IPS-20b (cell line): ENCODE results near the gene PHACTR2.

Experiments used
- H3K27ac ChIP-seq: one replicate; pipeline ENCODE4 v1.5.1; 2013; ENCODE audit warnings: low read length
- H3K27me3 ChIP-seq: 2 replicates; pipeline ENCODE4 v1.6.1; 2013; ENCODE audit warnings: mild to moderate bottlenecking, low read length, inconsistent platforms; ENCODE audit not compliant: insufficient read depth
- H3K36me3 ChIP-seq: 2 replicates; pipeline ENCODE4 v1.6.1; 2013; ENCODE audit warnings: low read depth, mild to moderate bottlenecking, inconsistent platforms, low read length, moderate library complexity; ENCODE audit not compliant: insufficient read depth
- H3K4me1 ChIP-seq: 2 replicates; pipeline ENCODE4 v1.6.1; 2013; ENCODE audit warnings: mild to moderate bottlenecking, control low read depth, inconsistent platforms, low read length, moderate library complexity; ENCODE audit not compliant: insufficient read depth
- H3K4me3 ChIP-seq: 2 replicates; pipeline ENCODE4 v1.5.1; 2013; ENCODE audit warnings: mild to moderate bottlenecking, low read length, inconsistent platforms
- H3K9ac ChIP-seq: 2 replicates; pipeline ENCODE4 v1.6.1; 2013; ENCODE audit warnings: low read depth, mild to moderate bottlenecking, inconsistent platforms, low read length, moderate library complexity
- H3K9me3 ChIP-seq: 2 replicates; pipeline ENCODE4 v1.6.1; 2013; ENCODE audit warnings: mild to moderate bottlenecking, low read depth, low read length, inconsistent platforms; ENCODE audit not compliant: insufficient read depth

PHACTR2 gene

DNA sequence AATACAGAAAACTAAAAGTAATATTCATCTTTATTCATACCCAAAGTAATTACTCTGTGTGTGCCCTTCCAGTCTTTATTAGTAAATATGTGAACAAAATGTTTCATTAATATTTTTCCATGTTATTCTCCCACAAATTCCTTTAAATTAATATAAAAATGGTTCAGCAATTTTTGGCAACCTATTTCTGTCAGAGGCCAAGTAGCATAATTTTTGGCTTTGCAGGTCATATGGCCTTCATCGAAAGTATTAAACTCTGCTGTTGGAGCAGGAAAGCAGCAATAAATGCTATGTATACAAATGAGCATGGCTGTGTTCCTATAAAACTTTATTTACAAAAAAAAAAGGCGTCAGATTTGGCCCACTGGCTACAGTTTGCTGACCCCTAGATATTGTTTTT, 202.6 kb downstream of the PHACTR2 start:
- H3K4me3 ChIP-seq: no peak overlapping the region
- H3K9me3 ChIP-seq: no peaks in the 10 kb centered on the region
- no peaks in the 10 kb centered on the region for H3K27me3 ChIP-seq
- no peak overlapping the region for H3K27ac ChIP-seq
- no peaks in the 10 kb centered on the region for H3K4me1 ChIP-seq
- H3K36me3 ChIP-seq: no peaks in the 10 kb centered on the region
- H3K9ac ChIP-seq: no peak overlapping the region
